CD14-positive monocyte (primary cell): ENCODE results near the gene SIN3A. TPM values are rescaled to one million over a fixed set of nuclear protein-coding genes. Genes with fewer than 3 reads are reported as not detected.

Experiments
- DNase-seq, 3 donors: peaks; one replicate each; pipeline ENCODE4 v3.0.0-alpha.2; 2011 to 2022
- H2AFZ ChIP-seq: 2 replicates; pipeline ENCODE4 v1.6.0; 2012; ENCODE audit warnings: mild to moderate bottlenecking, low read depth, low read length, inconsistent platforms; ENCODE audit not compliant: insufficient read depth, poor library complexity, severe bottlenecking
- H3K27ac ChIP-seq, 2 donors: 1 replicate in 1 of 2; 2 replicates in 1 of 2; pipeline ENCODE4 v1.5.1; 2012 to 2013; ENCODE audit warnings: low read length in 2 of 2, control low read depth in 1 of 2, inconsistent platforms in 1 of 2, low read depth in 1 of 2, mild to moderate bottlenecking in 1 of 2
- H3K27me3 ChIP-seq, 2 donors: one replicate each; pipeline versions ENCODE4 v1.6.0 to v1.6.1; 2011 to 2013; ENCODE audit warnings: low read length in 2 of 2; ENCODE audit not compliant: control insufficient read depth in 2 of 2, insufficient read depth in 2 of 2
- H3K36me3 ChIP-seq, 2 donors: replicated peaks in 1 of 2; 1 replicate in 1 of 2; 2 replicates in 1 of 2; pipeline versions ENCODE4 v1.5.1 to v1.6.1; 2012 to 2013; ENCODE audit warnings: low read length in 2 of 2, control low read depth in 1 of 2, inconsistent platforms in 1 of 2, mild to moderate bottlenecking in 1 of 2; ENCODE audit not compliant: insufficient read depth in 2 of 2, control insufficient read depth in 1 of 2
- H3K4me1 ChIP-seq, 2 donors: 1 replicate in 1 of 2; 2 replicates in 1 of 2; pipeline versions ENCODE4 v1.5.1 to v1.6.1; 2012 to 2013; ENCODE audit warnings: low read length in 2 of 2, control low read depth in 1 of 2, inconsistent platforms in 1 of 2, mild to moderate bottlenecking in 1 of 2, moderate library complexity in 1 of 2; ENCODE audit not compliant: insufficient read depth in 2 of 2, control insufficient read depth in 1 of 2
- H3K4me2 ChIP-seq: replicated peaks from 2 replicates; pipeline ENCODE3; 2012; ENCODE audit warnings: low read length, moderate library complexity, mild to moderate bottlenecking; ENCODE audit not compliant: poor library complexity, severe bottlenecking; ENCODE audit errors: extremely low read depth
- H3K4me3 ChIP-seq, 3 experiments: fragments of 200-600 bp in 1 of 3; sonication (generic) in 1 of 3; replicated peaks in 1 of 3; 1 replicate in 2 of 3; 2 replicates in 1 of 3; pipeline ENCODE4 v1.5.1; 2011 to 2013; ENCODE audit warnings: low read length in 3 of 3, mild to moderate bottlenecking in 3 of 3, control low read depth in 2 of 3, low read depth in 2 of 3, inconsistent platforms in 1 of 3, moderate library complexity in 1 of 3
- H3K79me2 ChIP-seq: 2 replicates; pipeline ENCODE4 v1.6.0; 2012; ENCODE audit warnings: mild to moderate bottlenecking, control low read depth, inconsistent platforms, low read length, moderate library complexity; ENCODE audit not compliant: insufficient read depth
- H3K9ac ChIP-seq: 2 replicates; pipeline ENCODE4 v1.6.0; 2017; ENCODE audit warnings: low read length, mild to moderate bottlenecking; ENCODE audit not compliant: insufficient read depth, poor library complexity, severe bottlenecking
- H3K9me3 ChIP-seq, 2 donors: replicated peaks in 1 of 2; 1 replicate in 1 of 2; 2 replicates in 1 of 2; pipeline versions ENCODE4 v1.5.1 to v1.6.1; 2012 to 2013; ENCODE audit warnings: low read length in 2 of 2, control low read depth in 1 of 2; ENCODE audit not compliant: control insufficient read depth in 1 of 2, insufficient read depth in 1 of 2
- H4K20me1 ChIP-seq: 2 replicates; pipeline ENCODE4 v1.6.0; 2012; ENCODE audit warnings: mild to moderate bottlenecking, low read length, control low read depth, moderate library complexity; ENCODE audit not compliant: insufficient read depth
- H3K27ac Mint-ChIP-seq, 7 donors: one replicate each; pipeline ENCODE4 v1.8.0; 2020; ENCODE audit warnings: mild to moderate bottlenecking in 7 of 7, mixed read lengths in 7 of 7, moderate library complexity in 6 of 7, inconsistent platforms in 2 of 7
- H3K27me3 Mint-ChIP-seq, 3 donors: one replicate each; pipeline ENCODE4 v1.8.0; 2021 to 2022; ENCODE audit warnings: low read depth in 3 of 3, mild to moderate bottlenecking in 3 of 3, mixed read lengths in 3 of 3, moderate library complexity in 3 of 3, inconsistent platforms in 1 of 3
- H3K36me3 Mint-ChIP-seq, 2 donors: one replicate each; pipeline ENCODE4 v1.8.0; 2020; ENCODE audit warnings: mixed read lengths in 2 of 2, inconsistent platforms in 1 of 2, mild to moderate bottlenecking in 1 of 2
- H3K4me1 Mint-ChIP-seq: one replicate; pipeline ENCODE4 v1.8.0; 2020; ENCODE audit warnings: mild to moderate bottlenecking, mixed read lengths
- H3K4me3 Mint-ChIP-seq, 2 donors: one replicate each; pipeline ENCODE4 v1.8.0; 2020; ENCODE audit warnings: mild to moderate bottlenecking in 2 of 2, mixed read lengths in 2 of 2, moderate library complexity in 1 of 2
- H3K9me3 Mint-ChIP-seq, 7 donors: one replicate each; pipeline ENCODE4 v1.8.0; 2020 to 2022; ENCODE audit warnings: mixed read lengths in 7 of 7, mild to moderate bottlenecking in 6 of 7, moderate library complexity in 6 of 7, inconsistent platforms in 2 of 7
- CTCF ChIP-seq: fragments of 200-600 bp; IDR thresholded peaks from one replicate; pipeline ENCODE4 v1.8.0; 2022; ENCODE audit warnings: antibody characterized with exemption, mild to moderate bottlenecking
- WGBS: methylation state at CpG from one replicate; pipeline ENCODE4 v1.1.5; 2013; ENCODE audit warnings: missing lambda C conversion rate; ENCODE audit not compliant: insufficient coverage; 5-methylcytosine and 5-hydroxymethylcytosine counted together
- intact Hi-C, 2 donors: fragments of 100-400 bp; cut with micrococcal nuclease; formaldehyde crosslinking; loops; one replicate each; pipeline versions ENCODE4 v1.15.0 to v1.15.1; 2023
- polyA plus RNA-seq, 3 donors: library from polyadenylated mRNA; depleted of rRNA in 1 of 3; unstranded in 2 of 3; stranded (reverse) in 1 of 3; fragments of 300-500 nt in 2 of 3; fragments of >200 nt in 1 of 3; fragmentation: Illumina TruSeq in 2 of 3; gene quantifications; 1 replicate in 2 of 3; 2 replicates in 1 of 3; pipeline ENCODE4 v1.2.3, GENCODE V29; 2012 to 2021

Gene SIN3A
- polyA plus RNA-seq, 3 donors = 2.3 to 20.7 (median 7.9) TPM

- Mint-ChIP-seq H3K9me3 (no peaks in the 10 kb centered on the region), H3K27me3 (no peaks in the 10 kb centered on the region), H3K27ac (no peak overlapping the region), H3K4me3 (no peak overlapping the region), H3K4me1 (no peaks in the 10 kb centered on the region), H3K36me3 (peaks cover 74 to 89% of the 10 kb centered on the region in 2 donors)
- no peaks in the 10 kb centered on the region for H3K79me2 ChIP-seq
- no peaks in the 10 kb centered on the region for H3K4me1 ChIP-seq
- H4K20me1 ChIP-seq = no peaks in the 10 kb centered on the region
- intact Hi-C loops = no loop called here
- H3K27ac ChIP-seq = no peak overlapping the region
- no peaks in the 10 kb centered on the region for H3K9me3 ChIP-seq
- H3K27me3 ChIP-seq = no peaks in the 10 kb centered on the region
- H3K4me3 ChIP-seq = no peak overlapping the region
- H3K4me2 ChIP-seq = no peak overlapping the region
- H3K9ac ChIP-seq = no peak overlapping the region
- H3K36me3 ChIP-seq = peaks cover 71 to 97% of the 10 kb centered on the region in 2 donors
- no peak for TF ChIP-seq CTCF
- no peak for DNase-seq
- WGBS = 90% methylated on average over 1 of the region's 4 CpGs
- H2AFZ ChIP-seq = no peak overlapping the region
Observed at GRCh38 chr15:75380773-75381172, 70.7 kb downstream of the SIN3A start.

DNA sequence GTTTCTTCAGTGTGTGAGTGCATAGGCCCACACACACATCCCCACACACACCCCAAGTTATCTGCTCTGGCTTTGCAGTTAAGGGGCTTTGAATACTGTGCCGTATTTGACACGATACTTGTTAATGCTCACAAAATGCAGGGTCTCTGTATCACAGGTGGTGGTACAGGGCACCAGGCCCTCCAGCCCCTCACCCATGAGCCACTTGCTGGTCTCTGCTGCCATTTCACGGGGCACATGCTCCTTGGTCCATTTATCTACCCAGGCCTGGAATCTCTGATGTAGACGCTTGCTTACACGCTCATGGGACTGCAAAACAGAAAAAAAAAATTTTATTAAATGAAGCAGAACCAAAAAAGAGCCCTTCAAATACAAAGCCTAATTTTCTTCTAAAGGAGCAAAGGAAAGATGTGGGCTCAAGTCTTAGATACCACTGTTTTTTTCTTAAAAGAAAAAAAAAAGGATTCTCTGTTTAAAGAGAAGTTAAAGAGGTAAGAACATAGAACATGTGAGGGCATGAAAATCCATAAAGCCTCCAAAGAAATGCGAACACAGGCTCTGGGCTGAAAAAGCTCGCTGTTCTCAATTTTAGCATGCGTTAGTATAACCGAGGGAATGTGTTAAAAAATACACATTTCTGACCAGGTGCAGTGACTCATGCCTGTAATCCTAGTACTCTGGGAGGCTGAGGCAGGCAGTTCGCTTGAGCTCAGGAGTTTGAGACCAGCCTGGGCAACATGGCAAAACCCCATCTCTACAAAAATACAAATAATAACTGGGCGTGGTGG lies 79.4 kb downstream of the SIN3A start:
- no peak overlapping the region for H3K27ac ChIP-seq
- no peak for TF ChIP-seq CTCF
- H3K36me3 Mint-ChIP-seq = peaks cover 52 to 68% of the 10 kb centered on the region in 2 donors
- peaks cover 13% of the 10 kb centered on the region for H4K20me1 ChIP-seq
- whole genome bisulfite sequencing = 100% methylated on average over 7 of the region's 11 CpGs
- DNase-seq = no peak
- H3K4me3 ChIP-seq = no peak overlapping the region
- H3K9ac ChIP-seq = no peak overlapping the region
- intact Hi-C loops = no loop called here
- H3K27ac Mint-ChIP-seq = no peak overlapping the region
- peaks cover 13 to 19% of the 10 kb centered on the region in 2 donors for H3K4me1 ChIP-seq
- H3K27me3 ChIP-seq = no peaks in the 10 kb centered on the region
- no peak overlapping the region for H3K4me2 ChIP-seq
- H3K9me3 Mint-ChIP-seq = no peaks in the 10 kb centered on the region
- H3K9me3 ChIP-seq = no peaks in the 10 kb centered on the region
- no peak overlapping the region for H2AFZ ChIP-seq
- peaks cover 18% of the 10 kb centered on the region for H3K4me1 Mint-ChIP-seq
- peaks cover 58 to 75% of the 10 kb centered on the region in 2 donors for H3K36me3 ChIP-seq
- H3K4me3 Mint-ChIP-seq = no peak overlapping the region
- peaks cover 9% of the 10 kb centered on the region for H3K79me2 ChIP-seq
- H3K27me3 Mint-ChIP-seq = peaks cover 0 to 2% (median 0%) of the 10 kb centered on the region in 3 donors
